ENCODE data around the gene UNC93B1.

UNC93B1 gene

GRCh38 chr11:68040101-68040956 is 36.4 kb upstream of the UNC93B1 start:
- no peak for TF ChIP-seq CTCF (IDR thresholded peaks at IDR 0.05; ENCODE audit: low read depth, low read length, missing control alignments)
- in situ Hi-C loops (cut with HindIII; ENCODE audit: low sequenced_read_pairs), result no loop called here
- peak overlapping the region; percentile 21 for H3K4me3 ChIP-seq (ENCODE audit: low read depth, low read length)
- DNase-seq (ENCODE audit: low read depth), result no peak

- TF ChIP-seq CTCF (IDR thresholded peaks at IDR 0.05; ENCODE audit: low read depth, low read length, missing control alignments), result no peak
- DNase-seq (ENCODE audit: low read depth), result no peak
- in situ Hi-C loops (cut with HindIII; ENCODE audit: low sequenced_read_pairs), result no loop called here
Measured at GRCh38 chr11:68039526-68040086, 35.7 kb upstream of the UNC93B1 start.

GRCh38 chr11:68038718-68039525 is 35.0 kb upstream of the UNC93B1 start, which contains the start of gene TCIRG1:
Gene TCIRG1 (plus strand): TSS chr11:68039025. CDS start chr11:68041272, 2,247 bp downstream.
- TF ChIP-seq CTCF (IDR thresholded peaks at IDR 0.05; ENCODE audit: low read depth, low read length, missing control alignments), result no peak
- H3K4me3 ChIP-seq (ENCODE audit: low read depth, low read length), result peak within 1 kb of the TSS; percentile 57
- in situ Hi-C loops (cut with HindIII; ENCODE audit: low sequenced_read_pairs), result no loop called here
- DNase-seq (ENCODE audit: low read depth), result no peak

More at GRCh38 chr11:68039526-68040086, 35.7 kb upstream of the UNC93B1 start:
- peak overlapping the region; percentile 57 for H3K4me3 ChIP-seq (ENCODE audit: low read depth, low read length)

GRCh38 chr11:68038226-68038717 is 34.4 kb upstream of the UNC93B1 start:
- H3K4me3 ChIP-seq (ENCODE audit: low read depth, low read length), result peak overlapping the region; percentile 57
- no peak for DNase-seq (ENCODE audit: low read depth)
- no peak for TF ChIP-seq CTCF (IDR thresholded peaks at IDR 0.05; ENCODE audit: low read depth, low read length, missing control alignments)
- in situ Hi-C loops (cut with HindIII; ENCODE audit: low sequenced_read_pairs), result no loop called here

GRCh38 chr11:68037411-68038225 is 33.7 kb upstream of the UNC93B1 start:
- no peak for DNase-seq (ENCODE audit: low read depth)
- in situ Hi-C loops (cut with HindIII; ENCODE audit: low sequenced_read_pairs), result no loop called here
- no peak overlapping the region for H3K4me3 ChIP-seq (ENCODE audit: low read depth, low read length)
- TF ChIP-seq CTCF (IDR thresholded peaks at IDR 0.05; ENCODE audit: low read depth, low read length, missing control alignments), result no peak
